Keratinocyte (primary cell): ENCODE measurements around the gene LHPP.

Experiments used
- CTCF ChIP-seq, 3 experiments: IDR thresholded peaks in 1 of 3; conservative IDR thresholded peaks in 1 of 3; optimal IDR thresholded peaks in 1 of 3; 2 replicates in 2 of 3; 3 replicates in 1 of 3; pipeline versions ENCODE3 to v1.5.1; 2011; ENCODE audit warnings: low read length in 3 of 3, mild to moderate bottlenecking in 3 of 3, moderate library complexity in 2 of 3, control low read depth in 1 of 3, inconsistent platforms in 1 of 3; ENCODE audit not compliant: insufficient read depth in 2 of 3; ENCODE audit errors: extremely low read depth in 1 of 3
- EZH2 ChIP-seq: IDR thresholded peaks from one replicate; pipeline ENCODE4 v1.6.1; 2012; ENCODE audit warnings: inconsistent platforms, mild to moderate bottlenecking, low read length, moderate library complexity

- TF ChIP-seq CTCF (optimal IDR thresholded peaks at IDR 0.05 in 1 of 3, IDR thresholded peaks at IDR 0.05 in 1 of 3, conservative IDR thresholded peaks at IDR 0.05 in 1 of 3; ENCODE audit: extremely low read depth in 1 of 3, insufficient read depth in 2 of 3, low read length in 3 of 3) (no peak), EZH2 (no peak)
Observed at GRCh38 chr10:124538706-124539105, 77.1 kb downstream of the LHPP start.
